CD4-positive, alpha-beta T cell treated with Interleukin-21 for 1 hour (primary cell): ENCODE results near the gene AKAP13.
"Not testable (repeated sequence)": the region's sequence is repeated elsewhere in the genome, so short reads cannot be mapped to it uniquely, and the experiment has no call there.

ENCODE experiments used
- DNase-seq: peaks from one replicate; pipeline ENCODE4 v3.0.0-alpha.2; 2020

AKAP13 gene

GRCh38 chr15:85582131-85583079 lies 202.0 kb downstream of the AKAP13 start:
- DNase-seq = peak; percentile 74

DNA sequence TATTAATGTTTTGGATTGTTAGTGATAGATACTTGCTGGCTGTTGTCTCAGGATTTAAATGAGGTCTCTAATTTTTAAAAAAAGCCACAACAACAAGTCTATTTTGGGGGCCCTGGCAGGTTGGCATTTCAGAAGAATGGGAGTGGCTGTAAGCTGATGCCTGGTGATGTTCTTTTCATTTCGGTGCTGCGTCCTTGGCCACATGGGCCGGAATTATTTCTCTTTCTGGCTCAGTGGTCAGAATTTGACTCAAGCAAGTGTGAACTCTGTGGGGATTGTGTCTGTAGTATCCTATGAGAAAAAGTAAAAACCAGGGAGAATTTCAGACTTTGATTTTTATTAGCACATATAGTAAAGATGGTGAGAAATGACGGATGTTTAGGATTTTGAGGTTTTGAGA lies 203.0 kb downstream of the AKAP13 start:
- DNase-seq = peak; percentile 36

- peak; percentile 51 for DNase-seq
These were observed 203.6 kb downstream of the AKAP13 start for GRCh38 chr15:85583923-85584390.

GRCh38 chr15:85584872-85585271 lies 204.5 kb downstream of the AKAP13 start:
- peak; percentile 29 for DNase-seq

DNA sequence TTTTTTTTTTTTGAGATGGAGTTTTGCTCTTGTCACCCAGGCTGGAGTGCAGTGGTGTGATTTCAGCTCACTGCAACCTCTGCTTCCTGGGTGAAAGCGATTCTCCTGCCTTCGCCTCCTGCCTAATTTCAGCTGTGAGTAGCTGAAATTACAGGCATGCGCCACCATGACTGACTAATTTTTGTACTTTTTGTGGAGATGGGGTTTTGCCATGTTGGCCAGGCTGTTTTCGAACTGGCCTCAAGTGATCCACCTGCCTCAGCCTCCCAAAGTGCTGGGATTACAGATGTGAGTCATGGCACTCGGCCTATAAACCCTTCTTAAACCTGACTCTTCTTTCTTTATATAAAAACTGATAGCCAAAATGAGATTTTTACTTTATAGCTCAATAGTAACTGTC lies 205.8 kb downstream of the AKAP13 start:
- not testable (repeated sequence) for DNase-seq

DNA sequence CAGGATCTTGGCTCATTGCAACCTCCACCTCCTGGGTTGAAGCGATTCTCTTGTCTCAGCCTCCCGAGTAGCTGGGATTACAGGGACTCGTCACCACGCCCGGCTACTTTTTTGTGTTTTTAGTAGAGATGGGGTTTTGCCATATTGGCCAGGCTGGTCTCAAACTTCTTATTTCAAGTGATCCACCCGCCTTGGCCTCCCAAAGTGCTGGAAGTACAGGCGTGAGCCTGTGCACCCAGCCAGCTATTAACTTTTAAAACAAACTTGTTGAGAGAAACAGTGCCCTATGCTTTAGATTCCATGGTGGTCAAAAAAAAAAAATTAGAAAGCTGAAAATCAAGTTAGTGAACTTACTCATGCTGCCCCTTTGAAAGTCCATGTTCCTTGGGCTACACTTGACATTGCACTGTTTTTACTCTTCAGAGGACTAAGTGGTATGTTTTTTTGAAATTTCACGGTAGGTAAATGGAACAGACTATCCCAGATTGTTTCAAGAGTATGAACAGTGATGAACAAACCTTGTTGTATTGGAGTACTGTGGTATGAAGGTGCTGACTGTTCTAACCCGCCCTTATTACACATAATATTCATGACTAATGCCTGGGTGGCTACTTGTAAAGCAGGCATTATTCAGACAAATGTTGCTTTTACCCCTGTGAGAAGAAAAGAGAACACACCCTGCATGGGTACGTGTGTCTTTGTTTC lies 207.5 kb downstream of the AKAP13 start:
- DNase-seq = no peak

DNA sequence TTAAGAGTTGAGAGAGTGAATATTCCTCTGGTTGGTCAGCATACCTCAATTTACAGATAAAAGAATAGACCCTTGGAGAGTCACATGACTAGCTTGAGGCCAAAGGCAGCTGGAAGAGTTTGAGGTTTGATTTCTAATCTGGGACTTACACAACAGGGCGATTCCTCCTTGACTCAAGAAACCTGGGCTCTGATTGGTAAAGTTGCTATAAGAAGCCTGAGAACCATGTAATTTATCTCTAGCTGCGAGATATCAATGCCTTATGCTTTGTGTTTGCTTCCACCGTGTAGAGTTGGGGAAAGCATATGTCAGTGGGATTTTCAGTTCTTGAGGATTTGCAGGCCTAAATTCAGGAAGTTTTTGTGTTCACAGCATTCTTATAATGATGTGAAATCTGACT lies 208.3 kb downstream of the AKAP13 start:
- DNase-seq = no peak

DNA sequence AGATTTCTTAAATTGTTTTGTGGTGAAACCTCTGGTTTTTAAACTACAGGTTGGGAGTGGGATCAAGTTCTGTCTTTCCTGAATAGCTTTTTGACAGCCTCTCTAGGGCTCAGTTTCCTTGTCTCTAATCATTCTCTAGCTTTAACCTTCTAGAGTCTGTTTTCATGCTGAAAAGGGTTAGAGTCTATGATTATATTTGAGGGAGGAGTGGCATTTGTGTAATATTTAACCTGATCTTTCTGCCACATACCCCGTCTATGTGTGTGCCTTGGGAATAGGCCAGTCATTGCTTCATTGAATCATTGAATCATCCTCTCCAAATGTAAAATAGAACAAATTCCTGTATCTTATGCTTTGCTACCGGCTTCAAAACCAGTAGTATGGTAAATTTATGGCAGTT lies 209.4 kb downstream of the AKAP13 start:
- no peak for DNase-seq

- DNase-seq = no peak
These were observed 211.2 kb downstream of the AKAP13 start for GRCh38 chr15:85591622-85592021.

- no peak for DNase-seq
These were observed 211.7 kb downstream of the AKAP13 start for GRCh38 chr15:85592148-85592547.

GRCh38 chr15:85593809-85594445 lies 213.5 kb downstream of the AKAP13 start:
- DNase-seq = no peak

GRCh38 chr15:85595804-85596536 lies 215.6 kb downstream of the AKAP13 start:
- DNase-seq = no peak

- peak; percentile 50 for DNase-seq
These were observed 216.9 kb downstream of the AKAP13 start for GRCh38 chr15:85597155-85597815.

DNA sequence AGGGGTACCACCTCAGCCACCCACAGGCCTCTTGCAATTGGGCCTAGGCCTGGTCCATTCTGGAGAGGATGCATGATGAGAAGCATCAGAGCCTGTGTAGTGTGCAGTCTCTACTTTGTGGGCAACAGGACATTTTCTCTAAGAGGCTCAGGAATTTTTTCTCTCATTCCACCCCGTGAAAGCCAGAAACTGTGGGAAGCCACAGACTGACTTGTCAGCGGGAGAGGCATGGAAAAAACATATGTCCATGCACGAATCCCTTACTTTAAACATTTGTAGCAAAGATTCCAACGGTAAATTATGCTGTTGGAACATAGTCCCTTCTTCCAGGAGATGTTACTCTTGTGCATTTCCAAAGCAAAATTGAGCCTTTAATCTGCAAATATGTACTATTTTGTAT lies 217.8 kb downstream of the AKAP13 start:
- DNase-seq = no peak

DNA sequence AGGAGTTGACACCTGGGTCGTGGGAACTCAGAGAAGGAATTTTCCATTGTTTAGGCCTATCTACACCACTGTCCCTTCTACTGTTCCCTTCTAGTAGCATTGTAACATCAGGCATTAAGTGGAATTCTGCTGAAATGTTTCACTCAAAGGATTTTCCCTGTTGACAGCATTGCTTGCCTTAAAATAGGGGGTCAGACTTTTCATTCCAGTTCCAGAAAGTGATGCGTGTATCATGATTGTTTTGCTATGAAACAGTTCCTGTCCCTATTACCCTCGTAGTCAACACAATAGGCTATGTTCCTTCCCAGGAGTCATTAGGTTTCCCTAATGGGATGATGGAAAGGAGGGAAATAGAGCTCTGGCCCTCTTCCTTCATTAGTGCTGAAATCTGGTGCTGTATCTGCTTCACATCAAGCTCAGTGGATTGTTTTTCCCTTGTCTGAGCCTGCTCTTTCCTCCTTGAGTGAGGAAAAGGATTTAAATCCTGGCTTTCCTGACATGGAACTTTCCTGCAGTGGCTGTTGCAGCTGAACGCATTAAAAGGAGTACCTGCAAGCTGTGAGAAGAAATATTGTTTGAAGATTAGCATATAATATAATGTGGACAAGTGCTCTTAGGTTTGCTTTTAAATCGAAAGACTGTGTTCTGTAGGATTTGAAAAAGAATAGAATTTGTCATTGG lies 218.5 kb downstream of the AKAP13 start:
- no peak for DNase-seq

DNA sequence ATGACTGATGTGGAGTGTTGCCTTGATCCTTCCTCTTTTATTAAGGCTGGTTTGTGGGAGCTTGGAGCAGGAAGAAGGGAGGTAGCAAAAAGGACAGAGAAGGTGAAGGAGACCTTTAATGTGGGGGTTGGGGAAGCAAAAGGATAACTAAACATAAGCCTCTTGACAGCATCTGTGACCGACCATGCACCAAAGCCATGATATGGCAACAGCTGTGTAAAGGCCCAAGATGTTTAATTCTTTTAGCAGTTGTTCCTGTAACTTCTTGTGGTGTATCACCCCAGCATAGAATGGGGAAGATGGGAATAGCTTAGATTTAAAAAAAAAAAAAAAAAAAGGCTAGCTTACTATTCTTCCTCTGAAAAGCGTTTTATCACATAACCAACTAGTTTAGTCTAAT lies 219.6 kb downstream of the AKAP13 start:
- DNase-seq = no peak

GRCh38 chr15:85603160-85603559 lies 222.8 kb downstream of the AKAP13 start:
- no peak for DNase-seq

GRCh38 chr15:85603703-85604102 lies 223.3 kb downstream of the AKAP13 start:
- DNase-seq = no peak

- no peak for DNase-seq
These were observed 223.8 kb downstream of the AKAP13 start for GRCh38 chr15:85604194-85604593.

GRCh38 chr15:85606738-85607137 lies 226.3 kb downstream of the AKAP13 start:
- no peak for DNase-seq

DNA sequence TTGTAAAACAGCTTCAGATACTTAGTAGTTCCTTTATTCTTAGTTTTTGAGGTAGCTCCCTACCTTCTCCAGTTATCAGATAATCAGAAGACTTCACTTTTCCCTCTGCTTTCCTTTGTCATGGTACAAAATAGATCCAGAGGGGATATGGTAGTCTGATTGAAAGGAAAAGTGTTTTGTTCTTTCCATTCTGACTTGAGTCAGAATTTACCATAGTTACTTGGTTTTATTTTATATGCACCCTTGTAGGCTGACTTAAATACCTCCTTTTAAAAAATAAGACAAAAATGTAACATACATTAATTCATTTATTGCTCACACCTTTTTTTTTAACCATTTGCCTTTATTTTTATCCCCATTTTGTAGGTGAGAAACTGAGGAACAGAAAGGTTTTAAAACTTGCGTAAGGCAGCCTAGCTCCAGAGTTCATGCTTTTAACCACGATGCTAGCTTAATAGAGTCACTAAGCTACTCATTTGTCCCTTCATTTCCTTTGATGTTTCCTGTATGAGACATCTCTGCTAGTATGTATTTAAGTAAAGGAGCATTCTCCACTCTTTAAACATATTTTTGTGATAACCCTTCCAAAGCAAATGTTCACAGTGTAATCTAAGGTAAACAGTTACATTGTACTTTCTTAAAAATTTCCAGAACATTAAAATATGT lies 226.9 kb downstream of the AKAP13 start:
- no peak for DNase-seq
